Thymus (tissue), 11 donors: ENCODE measurements around the gene CARMIL1. TPM values are rescaled to one million over a fixed set of nuclear protein-coding genes. Genes with fewer than 3 reads are reported as not detected.
A peak's percentile ranks its signal among the peaks of the same experiment; 100 is the strongest.

Experiments used
- DNase-seq, 9 donors: peaks; one replicate each; pipeline ENCODE4 v3.0.0-alpha.2; 2013; ENCODE audit warnings: low spot score in 9 of 9, low read depth in 6 of 9, missing footprints in 1 of 9
- H3K27ac ChIP-seq, 2 donors: one replicate each; pipeline ENCODE4 v1.5.1; 2013; ENCODE audit warnings: control low read depth in 1 of 2, low read depth in 1 of 2, low read length in 1 of 2, mild to moderate bottlenecking in 1 of 2, moderate library complexity in 1 of 2
- H3K27me3 ChIP-seq, 2 donors: one replicate each; pipeline ENCODE4 v1.5.1; 2013; ENCODE audit warnings: low read length in 1 of 2; ENCODE audit not compliant: control insufficient read depth in 2 of 2, insufficient read depth in 1 of 2
- H3K36me3 ChIP-seq, 2 donors: one replicate each; pipeline ENCODE4 v1.5.1; 2013; ENCODE audit warnings: low read length in 1 of 2, mild to moderate bottlenecking in 1 of 2, moderate library complexity in 1 of 2; ENCODE audit not compliant: control insufficient read depth in 2 of 2, insufficient read depth in 2 of 2
- H3K4me1 ChIP-seq, 2 donors: one replicate each; pipeline ENCODE4 v1.5.1; 2013; ENCODE audit warnings: low read length in 2 of 2; ENCODE audit not compliant: control insufficient read depth in 2 of 2, insufficient read depth in 2 of 2
- H3K4me3 ChIP-seq, 2 donors: one replicate each; pipeline ENCODE4 v1.5.1; 2013; ENCODE audit warnings: low read length in 2 of 2, control low read depth in 1 of 2, mild to moderate bottlenecking in 1 of 2
- H3K9me3 ChIP-seq, 2 donors: one replicate each; pipeline ENCODE4 v1.5.1; 2013; ENCODE audit warnings: low read length in 1 of 2, mild to moderate bottlenecking in 1 of 2; ENCODE audit not compliant: control insufficient read depth in 2 of 2, insufficient read depth in 1 of 2
- WGBS: extraction: QIAGEN DNeasy Blood & Tissue Kit; methylation state at CpG from one replicate; pipeline ENCODE4 v1.1.7; 2013; 5-methylcytosine and 5-hydroxymethylcytosine counted together
- polyA plus RNA-seq: library from polyadenylated mRNA; stranded (reverse); fragments of 200-250 nt; gene quantifications from one replicate; pipeline ENCODE4 v1.2.3, GENCODE V29; 2013
- total RNA-seq: library from RNA; stranded (reverse); fragments of 120-200 nt; gene quantifications from one replicate; pipeline ENCODE4 v1.2.4, GENCODE V29; 2013
- donor health status: healthy.

CARMIL1 gene
- total and polyA plus RNA-seq, 2 donors: 17.4 to 29.9 TPM

DNA sequence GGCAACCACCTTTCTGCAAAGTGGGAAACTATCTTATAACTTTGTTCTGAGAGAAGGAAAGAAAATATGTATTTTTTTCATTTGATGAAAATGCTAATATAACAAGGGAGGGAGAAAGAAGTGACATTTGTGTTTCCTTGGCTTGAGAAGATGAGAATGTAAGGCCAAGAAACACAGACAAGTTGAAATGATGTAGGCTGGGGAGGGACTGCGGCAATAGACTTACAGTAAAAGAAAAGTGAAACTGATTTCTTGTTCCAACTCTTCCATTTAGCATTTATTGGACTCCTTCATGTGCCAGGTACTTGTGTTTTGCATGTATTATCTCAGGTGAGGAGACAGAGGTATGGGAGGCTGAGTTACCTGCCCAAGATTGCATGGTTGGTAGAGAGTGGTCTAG lies 130.9 kb downstream of the CARMIL1 start:
- peak overlapping the region in 1 of 2 donors; percentile 47 for H3K27ac ChIP-seq
- DNase-seq: no peak
- H3K27me3 ChIP-seq: no peaks in the 10 kb centered on the region
- H3K4me1 ChIP-seq: peaks cover 51 to 58% of the 10 kb centered on the region in 2 donors
- no peaks in the 10 kb centered on the region for H3K9me3 ChIP-seq
- 82% methylated on average over 1 of the region's 1 CpG for WGBS
- H3K4me3 ChIP-seq: no peak overlapping the region
- H3K36me3 ChIP-seq: no peaks in the 10 kb centered on the region

DNA sequence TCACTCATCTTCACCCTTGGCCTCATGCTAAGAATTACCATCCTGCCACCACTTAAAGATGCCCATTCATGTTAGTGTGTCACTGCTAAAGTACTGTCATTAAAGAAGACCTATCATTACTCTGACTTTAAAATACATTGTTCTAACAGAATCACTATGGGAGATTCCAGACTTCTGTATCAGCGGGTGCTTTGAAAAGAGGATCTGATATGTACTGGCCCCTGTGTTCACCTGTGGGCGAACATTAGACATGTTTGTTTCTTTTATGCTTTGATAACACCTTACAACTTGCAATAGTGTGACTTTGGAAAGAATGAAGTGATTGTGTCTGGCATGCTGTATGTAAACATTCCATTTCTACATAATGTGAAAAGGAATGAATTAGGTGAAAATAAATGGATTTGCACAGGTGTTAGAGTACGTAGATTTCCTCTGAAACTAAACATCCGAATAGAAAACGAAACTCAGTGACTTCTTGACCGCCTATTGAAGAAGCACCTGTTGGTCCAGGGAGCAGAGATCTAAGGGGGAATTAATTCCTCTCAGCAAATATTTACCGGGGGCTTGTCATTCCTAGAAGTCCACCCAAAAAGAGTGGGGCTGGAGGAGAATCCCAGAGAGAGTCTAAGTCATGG lies 132.3 kb downstream of the CARMIL1 start:
- Histone ChIP-seq H3K4me1 (peaks cover 38 to 51% of the 10 kb centered on the region in 2 donors), H3K27me3 (no peaks in the 10 kb centered on the region), H3K9me3 (no peaks in the 10 kb centered on the region), H3K4me3 (no peak overlapping the region), H3K36me3 (no peaks in the 10 kb centered on the region), H3K27ac (no peak overlapping the region)
- DNase-seq: no peak
- 94% methylated on average over 7 of the region's 7 CpGs for WGBS

DNA sequence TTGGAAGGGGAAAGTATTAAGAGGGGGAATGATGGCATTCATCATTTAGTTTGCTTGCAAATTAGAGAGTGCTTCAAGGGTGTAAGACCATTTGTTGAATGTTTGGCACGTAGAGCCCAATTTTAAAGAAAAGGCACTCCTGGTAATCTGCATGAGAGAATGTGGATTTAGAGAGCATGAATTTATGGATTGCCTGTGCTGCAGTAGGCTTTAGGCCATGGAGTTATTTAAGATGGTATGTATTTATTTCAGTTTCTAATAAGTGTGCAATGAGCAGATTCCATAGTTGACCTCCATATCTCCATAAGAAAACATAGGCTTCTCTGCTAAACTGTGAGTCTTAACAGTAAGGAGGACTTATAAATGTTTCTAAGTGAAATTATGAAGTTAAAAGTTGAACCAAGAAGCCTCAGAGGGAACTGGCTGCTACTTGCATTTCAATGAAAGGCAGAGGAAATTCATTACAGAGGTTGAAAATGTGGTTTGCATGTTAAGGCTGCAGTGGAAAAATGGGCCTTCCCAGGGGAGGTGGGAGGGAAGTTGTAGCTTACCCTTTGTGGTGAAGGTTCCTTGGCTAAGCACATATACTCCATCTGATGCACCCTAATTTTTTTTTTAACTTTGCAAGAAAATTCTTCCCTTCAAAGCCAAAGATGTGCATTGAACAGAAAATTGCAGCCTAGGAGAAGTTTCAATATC lies 134.2 kb downstream of the CARMIL1 start:
- Histone ChIP-seq H3K27ac (peak overlapping the region in 1 of 2 donors; percentile 3), H3K4me1 (peaks cover 22 to 32% of the 10 kb centered on the region in 2 donors), H3K9me3 (no peaks in the 10 kb centered on the region), H3K36me3 (no peaks in the 10 kb centered on the region), H3K4me3 (no peak overlapping the region), H3K27me3 (no peaks in the 10 kb centered on the region)
- peak in 2 of 9 donors; percentile 41 to 43 for DNase-seq
- 92% methylated on average over 1 of the region's 1 CpG for WGBS

DNA sequence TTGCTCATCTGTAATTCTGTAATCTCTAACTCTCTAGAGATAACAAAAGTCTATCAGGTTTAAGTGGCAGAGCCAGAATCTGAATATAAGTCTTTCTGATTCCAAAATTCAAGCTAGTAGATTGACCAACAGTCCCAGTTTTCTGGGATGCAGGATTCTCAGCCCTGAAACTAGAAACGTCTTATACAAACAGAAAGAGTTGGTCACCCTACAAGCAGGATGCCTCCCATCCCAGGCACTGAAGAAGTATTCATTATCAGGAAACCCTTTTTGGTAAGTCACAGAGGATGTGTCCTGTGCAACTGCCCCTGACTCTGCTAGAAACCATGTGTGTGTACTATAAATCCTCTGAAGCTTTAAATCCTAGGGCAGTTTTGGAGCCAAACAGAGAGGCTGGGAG lies 135.0 kb downstream of the CARMIL1 start:
- 85% methylated on average over 1 of the region's 1 CpG for WGBS

DNA sequence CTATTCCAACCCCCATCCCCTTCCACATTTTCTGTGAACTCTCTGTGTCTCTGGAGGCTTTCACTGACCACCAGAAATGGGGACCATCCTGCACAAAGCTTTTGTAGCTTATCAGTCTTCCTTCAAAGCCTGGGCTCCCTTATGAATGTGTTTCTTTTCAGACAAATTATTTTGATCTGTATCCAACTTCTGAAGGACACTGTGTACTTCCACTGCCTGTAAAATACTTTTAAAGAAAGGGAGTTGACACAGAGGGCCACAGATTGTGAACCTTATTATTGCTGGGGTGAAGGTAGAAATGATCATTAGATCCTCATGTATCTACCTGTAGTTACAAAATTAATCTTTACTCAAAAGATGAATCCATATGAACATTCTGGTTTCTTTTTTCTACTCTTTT lies 135.6 kb downstream of the CARMIL1 start:
- H3K4me1 ChIP-seq: peaks cover 22 to 28% of the 10 kb centered on the region in 2 donors

More for the DNA sequence above, 135.0 kb downstream of the CARMIL1 start:
- H3K4me1 ChIP-seq: peaks cover 22 to 28% of the 10 kb centered on the region in 2 donors
- no peak for DNase-seq
- H3K27me3 ChIP-seq: no peaks in the 10 kb centered on the region
- no peaks in the 10 kb centered on the region for H3K36me3 ChIP-seq
- no peak overlapping the region for H3K4me3 ChIP-seq
- H3K27ac ChIP-seq: no peak overlapping the region
- H3K9me3 ChIP-seq: no peaks in the 10 kb centered on the region

DNA sequence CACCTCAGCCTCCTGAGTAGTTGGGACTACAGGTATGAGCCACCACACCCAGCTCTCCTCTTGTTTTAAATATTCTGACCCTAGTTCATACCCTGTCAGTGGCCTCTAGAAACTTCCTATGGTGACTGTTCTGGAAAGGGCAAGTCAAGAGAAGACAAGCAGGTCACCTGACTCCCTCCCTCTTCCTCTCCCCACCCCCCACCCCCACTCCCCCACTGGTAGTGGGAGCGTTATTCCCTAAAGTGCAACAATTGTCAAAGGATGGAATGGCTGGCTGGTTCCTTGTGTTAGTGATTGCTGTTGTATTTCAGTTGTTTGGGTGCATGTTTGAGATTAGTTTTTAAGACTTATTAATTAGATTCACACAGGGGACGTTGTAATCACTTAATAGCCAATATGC lies 136.1 kb downstream of the CARMIL1 start:
- no peak overlapping the region for H3K27ac ChIP-seq

More for the DNA sequence above, 135.6 kb downstream of the CARMIL1 start:
- DNase-seq: no peak
- Histone ChIP-seq H3K4me3 (no peak overlapping the region), H3K36me3 (no peaks in the 10 kb centered on the region), H3K27ac (no peak overlapping the region), H3K27me3 (no peaks in the 10 kb centered on the region), H3K9me3 (no peaks in the 10 kb centered on the region)

DNA sequence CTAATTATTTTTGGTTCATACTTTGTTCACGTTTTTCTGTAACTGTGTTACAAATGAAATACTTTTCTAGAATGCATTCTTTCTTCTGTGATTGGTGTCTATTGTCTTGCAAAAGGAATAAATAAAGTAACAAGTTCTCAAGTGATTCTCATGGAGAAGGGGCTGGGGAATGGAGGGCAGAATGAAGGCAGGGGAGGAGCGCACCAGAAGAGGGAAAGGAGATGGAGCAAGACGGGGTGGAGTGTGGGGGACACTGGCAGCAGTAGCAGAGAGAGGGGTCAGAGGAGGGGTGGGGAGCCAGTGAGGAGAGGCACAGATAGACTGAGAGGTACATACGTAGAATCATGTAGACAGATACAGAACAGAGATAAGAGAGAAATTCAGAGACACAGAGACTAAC lies 136.5 kb downstream of the CARMIL1 start:
- Histone ChIP-seq H3K27ac (no peak overlapping the region), H3K4me1 (peaks cover 15 to 23% of the 10 kb centered on the region in 2 donors), H3K9me3 (no peaks in the 10 kb centered on the region), H3K4me3 (no peak overlapping the region), H3K36me3 (no peaks in the 10 kb centered on the region), H3K27me3 (no peaks in the 10 kb centered on the region)
- no peak for DNase-seq
- 97% methylated on average over 4 of the region's 4 CpGs for WGBS

More for the DNA sequence above, 136.1 kb downstream of the CARMIL1 start:
- H3K27me3 ChIP-seq: no peaks in the 10 kb centered on the region
- WGBS: 70% methylated on average over 2 of the region's 2 CpGs
- H3K4me3 ChIP-seq: no peak overlapping the region
- no peaks in the 10 kb centered on the region for H3K36me3 ChIP-seq
- peaks cover 18 to 26% of the 10 kb centered on the region in 2 donors for H3K4me1 ChIP-seq
- DNase-seq: no peak
- H3K9me3 ChIP-seq: no peaks in the 10 kb centered on the region

DNA sequence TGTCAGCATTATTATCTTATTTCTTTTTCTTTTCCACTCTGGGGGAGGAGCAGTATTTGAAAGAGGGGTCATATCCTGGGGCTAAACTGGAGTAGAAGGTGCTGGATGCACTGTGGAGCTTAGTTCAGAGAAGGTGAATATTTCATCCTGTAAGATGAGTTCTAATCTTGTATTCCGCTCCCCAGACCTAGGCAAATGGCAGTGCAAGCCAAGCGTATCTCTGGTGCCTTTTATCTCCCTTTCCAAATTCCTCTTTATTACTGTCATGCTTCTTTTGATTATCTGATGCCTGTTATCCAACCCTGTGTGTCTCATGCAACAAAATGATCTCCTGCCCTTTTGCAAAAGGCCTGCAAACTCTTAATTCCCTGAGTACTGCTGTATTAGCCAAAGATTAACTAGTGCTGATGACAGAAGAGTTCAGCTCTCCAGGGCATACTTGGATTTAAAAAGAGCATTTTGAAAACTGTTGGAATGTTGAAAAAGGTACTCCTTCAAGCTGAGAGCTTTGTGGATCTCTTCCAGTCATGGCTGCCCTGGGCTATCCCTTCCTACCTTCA lies 138.0 kb downstream of the CARMIL1 start:
- H3K36me3 ChIP-seq: no peaks in the 10 kb centered on the region
- H3K27me3 ChIP-seq: no peaks in the 10 kb centered on the region
- WGBS: 94% methylated on average over 2 of the region's 2 CpGs
- no peak overlapping the region for H3K4me3 ChIP-seq
- H3K27ac ChIP-seq: no peak overlapping the region
- no peaks in the 10 kb centered on the region for H3K9me3 ChIP-seq
- H3K4me1 ChIP-seq: peaks cover 15 to 23% of the 10 kb centered on the region in 2 donors
- DNase-seq: no peak

DNA sequence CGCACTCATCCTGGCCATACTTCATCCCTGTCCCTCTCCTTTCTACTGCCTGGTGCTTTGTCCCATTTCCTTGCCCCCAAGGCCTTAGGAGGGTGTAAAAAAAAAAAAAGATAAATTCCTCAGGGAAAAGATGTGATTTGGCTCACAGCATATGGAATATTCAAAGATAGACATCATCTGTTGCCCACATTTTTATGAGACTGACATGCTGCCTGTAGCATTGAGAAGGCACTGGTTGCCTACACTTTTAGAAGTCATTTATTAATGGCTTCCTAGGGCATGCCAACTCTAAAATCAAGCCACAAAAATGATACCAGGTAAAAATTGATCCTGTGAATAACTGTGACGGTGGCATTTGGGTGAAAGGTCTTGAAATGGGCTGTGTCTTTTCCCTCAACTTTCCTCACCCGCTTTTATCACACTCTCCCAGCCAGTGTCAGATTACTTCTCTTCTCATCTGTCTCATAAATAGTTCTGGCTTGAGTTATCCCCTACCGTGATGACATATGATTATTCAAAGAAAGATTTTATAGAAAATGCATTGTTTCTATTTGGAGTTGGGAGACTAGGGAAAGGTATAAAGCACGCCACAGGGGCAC lies 139.4 kb downstream of the CARMIL1 start:
- H3K9me3 ChIP-seq: no peaks in the 10 kb centered on the region
- H3K27me3 ChIP-seq: no peaks in the 10 kb centered on the region
- DNase-seq: no peak
- no peaks in the 10 kb centered on the region for H3K36me3 ChIP-seq
- H3K27ac ChIP-seq: no peak overlapping the region
- H3K4me3 ChIP-seq: no peak overlapping the region
- WGBS: 89% methylated on average over 5 of the region's 5 CpGs
- peaks cover 4 to 12% of the 10 kb centered on the region in 2 donors for H3K4me1 ChIP-seq
